Right ventricle myocardium superior (tissue), 1 donor: Measurements from ENCODE around the gene KMT2B. TPM values are rescaled to one million over a fixed set of nuclear protein-coding genes. Genes with fewer than 3 reads are reported as not detected.

Experiments
- ATAC-seq: fragments of 200-7000 bp; cut with Tn5 transposase; one replicate; pipeline ENCODE4 v1.9.1; 2020; ENCODE audit warnings: mild to moderate bottlenecking; ENCODE audit not compliant: poor library complexity
- DNase-seq: peaks from one replicate; pipeline ENCODE4 v3.0.0-alpha.2; 2020
- intact Hi-C: fragments of 100-400 bp; cut with DNase I; formaldehyde crosslinking; loops from one replicate; pipeline ENCODE4 v1.11.2; 2022
- total RNA-seq: library from RNA; stranded (reverse); fragmentation: NEBNext Ultra II Directional; extraction: Animal tissue kit (Norgen Biotek cat#: 25700); gene quantifications from one replicate; pipeline ENCODE4 v1.2.1, GENCODE V29; 2021
- donor health status: DM: no; HTN: yes; CAD: no; lungs with severe emphysema.

Gene KMT2B
- total RNA-seq, 1 donor from 2014 or later, result 16.3 TPM

DNA sequence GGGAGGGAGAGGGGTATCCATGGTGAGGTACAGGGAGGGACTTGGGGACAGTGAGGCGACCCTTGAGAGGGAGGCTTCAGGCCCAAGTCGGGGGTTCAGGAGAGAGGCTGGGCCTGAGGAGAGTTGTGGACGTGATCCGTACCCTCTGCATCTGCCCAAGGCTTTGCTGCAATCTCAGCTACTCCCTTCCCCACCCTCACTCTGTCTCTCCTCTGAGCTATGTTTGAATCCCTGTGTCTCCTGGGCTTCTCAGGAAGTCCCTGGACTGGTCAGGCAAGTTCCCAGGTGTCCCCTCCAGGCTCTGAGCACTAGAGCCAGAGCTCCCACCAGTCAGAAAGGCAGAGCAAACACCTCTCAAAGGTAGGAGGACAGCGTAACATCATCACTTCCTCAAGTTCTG is 32.4 kb downstream of the KMT2B start:
- intact Hi-C loops, result no loop called here
- DNase-seq (no peak), ATAC-seq (no peak)

DNA sequence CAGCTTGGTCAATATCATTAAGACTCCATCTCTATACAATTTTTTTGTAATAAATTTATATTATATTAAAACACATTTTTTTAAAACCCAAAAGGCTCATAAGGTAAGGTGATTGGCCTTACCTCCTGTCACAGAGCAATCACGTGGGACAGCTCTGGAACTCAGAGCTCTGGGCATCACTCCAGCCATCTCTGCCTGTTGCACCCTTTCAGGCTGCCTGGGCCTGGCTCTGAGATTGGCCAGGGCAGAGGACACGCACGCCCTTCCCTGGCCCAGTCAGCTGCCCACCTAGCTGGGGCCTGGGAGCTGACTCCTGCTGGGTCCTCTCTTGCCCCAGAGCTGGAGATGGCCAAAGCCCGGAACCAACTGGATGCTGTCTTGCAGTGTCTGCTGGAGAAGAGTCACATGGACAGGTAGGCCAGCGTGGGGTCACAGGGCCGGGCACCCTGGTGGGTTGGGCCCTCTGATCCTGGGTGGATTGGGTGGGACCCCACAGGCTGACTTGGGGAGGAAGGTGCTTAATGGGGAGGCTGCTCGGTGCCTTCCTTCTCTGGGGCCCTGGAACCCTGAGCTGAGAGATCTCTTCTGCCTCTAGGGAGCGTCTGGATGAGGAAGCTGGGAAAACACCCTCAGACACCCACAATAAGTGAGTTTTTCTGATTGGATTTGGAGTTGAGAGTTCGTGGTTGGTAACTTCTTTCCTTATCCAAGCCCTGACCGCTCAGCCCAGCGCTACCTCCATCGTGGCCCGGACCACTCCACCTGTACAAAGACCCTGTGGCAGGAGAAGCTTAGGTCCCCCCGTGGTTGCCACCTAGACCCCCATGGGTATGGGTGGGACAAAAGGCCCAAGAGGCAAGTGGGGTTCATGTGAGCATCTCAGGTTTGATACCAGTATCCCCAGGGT is 34.3 kb downstream of the KMT2B start:
- ATAC-seq, result no peak
- intact Hi-C loops, result no loop called here
- peak; percentile 47 for DNase-seq

DNA sequence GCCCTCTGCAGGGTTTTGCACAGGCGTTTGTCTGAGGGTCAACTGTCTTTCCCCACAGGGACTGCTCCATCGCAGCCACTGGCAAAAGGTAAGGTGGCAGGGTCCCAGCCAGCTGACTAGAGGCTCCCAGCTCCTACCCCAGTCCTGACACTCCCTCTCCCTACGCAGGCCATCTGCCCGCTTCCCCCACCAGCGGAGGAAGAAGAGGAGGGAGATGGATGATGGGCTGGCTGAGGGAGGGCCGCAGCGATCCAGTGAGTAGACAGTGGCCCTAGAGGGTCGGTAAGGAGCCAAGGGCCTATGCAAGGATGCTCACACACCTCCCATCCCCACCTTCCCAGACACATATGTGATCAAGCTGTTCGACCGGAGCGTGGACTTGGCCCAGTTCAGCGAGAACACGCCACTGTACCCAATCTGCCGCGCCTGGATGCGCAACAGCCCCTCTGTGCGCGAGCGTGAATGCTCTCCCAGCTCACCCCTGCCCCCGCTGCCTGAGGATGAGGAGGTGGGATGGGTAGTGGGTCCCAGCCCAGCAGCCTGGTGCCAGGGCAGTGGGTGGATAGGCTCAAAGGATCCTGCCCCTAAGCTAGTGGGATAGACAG is 35.0 kb downstream of the KMT2B start:
- intact Hi-C loops, result no loop called here
- DNase-seq (peak; percentile 48), ATAC-seq (no peak)

DNA sequence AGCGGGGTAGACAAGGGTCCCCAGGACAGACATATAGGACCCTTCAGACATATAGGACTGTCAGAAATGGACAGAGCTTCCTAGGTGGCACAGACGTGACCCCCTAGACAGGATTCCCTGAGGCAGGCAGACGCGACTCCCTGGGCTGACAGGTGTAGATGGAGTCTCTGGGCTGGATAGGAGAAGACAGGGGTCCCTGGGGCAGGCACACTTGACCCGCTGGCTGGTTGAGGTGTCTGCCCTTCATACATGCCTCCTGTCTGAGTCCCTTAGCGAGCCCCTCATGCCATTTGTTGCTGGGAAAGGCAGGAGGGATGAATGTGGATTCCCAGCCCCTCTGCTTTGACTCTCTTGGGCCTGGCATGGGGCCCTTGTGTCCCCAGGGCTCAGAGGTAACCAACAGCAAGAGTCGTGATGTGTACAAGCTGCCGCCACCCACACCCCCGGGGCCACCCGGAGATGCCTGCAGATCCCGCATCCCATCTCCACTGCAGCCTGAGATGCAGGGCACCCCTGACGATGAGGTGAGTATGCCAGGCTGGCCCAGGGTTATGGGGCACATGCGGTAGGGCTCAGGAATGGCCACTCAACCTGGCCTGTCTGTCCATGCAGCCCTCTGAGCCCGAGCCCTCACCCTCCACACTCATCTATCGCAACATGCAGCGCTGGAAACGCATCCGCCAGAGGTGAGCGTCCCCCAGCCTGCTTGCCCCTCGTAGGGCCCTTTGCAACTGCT is 36.0 kb downstream of the KMT2B start:
- intact Hi-C loops, result no loop called here
- DNase-seq, result peak; percentile 51
- no peak for ATAC-seq

DNA sequence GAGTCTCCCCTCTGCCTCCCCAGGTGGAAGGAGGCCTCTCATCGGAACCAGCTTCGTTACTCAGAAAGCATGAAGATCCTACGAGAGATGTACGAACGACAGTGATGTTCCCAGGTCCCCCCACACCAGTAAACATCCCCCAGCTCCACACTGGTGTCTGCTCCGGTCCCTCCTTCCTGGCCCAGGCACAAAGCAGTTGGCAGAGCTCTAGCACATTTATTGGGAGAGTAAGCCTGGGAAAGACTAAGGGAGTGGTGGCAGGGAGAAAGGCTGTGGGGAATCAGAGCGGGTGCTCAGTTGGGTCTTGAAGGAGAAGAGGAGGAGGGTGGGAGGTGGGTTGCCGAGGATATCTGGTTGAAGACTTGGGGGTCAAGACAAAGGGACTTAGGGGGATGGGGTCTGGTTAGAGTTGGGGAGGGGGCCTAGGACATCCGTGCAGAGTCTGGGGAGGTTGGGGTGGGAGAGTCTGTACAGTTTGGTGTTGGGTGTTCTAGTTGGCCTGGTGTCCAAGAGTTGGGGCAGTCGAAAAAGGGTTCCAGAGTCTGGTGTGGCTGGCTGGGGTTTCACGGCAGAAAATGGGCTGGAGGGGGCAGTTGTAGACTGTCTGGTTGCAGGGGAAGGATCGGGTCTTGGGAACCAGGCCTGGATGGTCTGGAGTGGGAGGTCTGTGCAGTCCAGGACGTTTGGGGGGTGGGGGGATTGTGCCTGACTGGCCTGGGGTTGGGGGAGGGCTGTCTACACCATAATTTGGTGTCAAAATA is 36.7 kb downstream of the KMT2B start:
- intact Hi-C loops, result loop anchor here (5.0 kb wide), 1 partner anchor 178 kb away; no protein-coding TSS in a partner anchor
- no peak for ATAC-seq
- peak; percentile 46 for DNase-seq

DNA sequence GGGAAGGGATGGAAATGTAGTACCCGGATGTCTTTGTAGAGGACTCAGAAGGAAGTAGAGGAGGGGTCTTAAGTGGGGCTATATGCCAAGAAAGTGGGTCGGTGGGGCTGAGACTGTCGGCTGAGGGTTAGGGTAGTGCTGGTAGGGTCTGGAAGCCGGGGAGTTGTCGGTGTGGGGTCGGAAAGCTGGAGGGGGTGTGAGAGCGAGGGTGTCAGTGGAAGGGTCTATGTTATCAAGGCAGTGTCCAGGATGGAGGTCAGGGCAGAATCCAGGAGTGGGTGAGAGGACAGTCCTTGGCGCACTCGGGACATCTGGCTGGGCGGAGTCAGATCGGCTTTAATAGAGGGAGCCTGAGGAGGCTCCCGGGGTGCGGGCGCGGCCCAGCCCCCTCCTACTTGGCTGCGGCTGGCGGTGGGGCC is 37.3 kb downstream of the KMT2B start:
- DNase-seq (no peak), ATAC-seq (no peak)
- intact Hi-C loops, result loop anchor here (5.0 kb wide), 1 partner anchor 177 kb away; no protein-coding TSS in a partner anchor

DNA sequence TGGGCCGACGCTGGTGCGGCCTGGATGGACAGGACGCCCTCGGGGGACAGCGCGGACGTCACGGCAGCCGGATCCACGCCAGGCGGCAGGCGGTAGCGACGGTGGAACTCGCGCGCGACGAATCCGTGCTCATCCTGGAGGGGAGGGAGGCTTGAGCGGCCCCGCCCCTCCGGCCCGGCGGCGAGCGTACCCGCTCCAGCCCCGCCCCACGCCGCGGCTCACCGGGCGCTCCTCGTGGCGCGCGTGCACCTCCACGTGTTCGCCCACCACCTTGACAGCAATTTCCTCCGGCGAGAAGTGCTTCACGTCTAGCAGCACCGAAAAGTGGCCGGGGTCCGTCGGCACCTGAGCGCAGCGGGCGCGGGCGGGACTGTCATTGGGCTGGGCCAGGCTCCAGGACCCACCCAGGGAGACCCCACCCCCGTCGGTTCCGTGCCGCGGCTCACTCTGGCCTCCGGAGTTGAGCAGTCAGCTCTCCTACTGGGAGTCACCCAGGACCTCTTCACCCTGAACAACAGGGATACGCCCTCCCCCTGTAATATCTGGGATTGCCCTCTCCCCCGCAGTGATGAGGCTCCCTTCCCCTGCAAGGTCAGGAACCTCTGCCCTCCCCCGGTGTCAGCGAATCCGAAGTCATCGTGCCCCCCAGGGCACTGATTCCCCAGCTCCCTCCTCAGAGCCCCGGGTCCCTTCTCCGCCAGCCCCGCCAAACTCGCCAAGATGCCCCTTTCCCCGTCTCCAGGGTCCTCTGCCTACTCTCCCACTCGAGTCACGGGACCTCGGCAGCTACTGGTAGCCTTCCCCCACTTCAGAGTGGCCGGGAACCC is 38.0 kb downstream of the KMT2B start:
- intact Hi-C loops, result loop anchor here (5.0 kb wide), 1 partner anchor 177 kb away; no protein-coding TSS in a partner anchor

DNA sequence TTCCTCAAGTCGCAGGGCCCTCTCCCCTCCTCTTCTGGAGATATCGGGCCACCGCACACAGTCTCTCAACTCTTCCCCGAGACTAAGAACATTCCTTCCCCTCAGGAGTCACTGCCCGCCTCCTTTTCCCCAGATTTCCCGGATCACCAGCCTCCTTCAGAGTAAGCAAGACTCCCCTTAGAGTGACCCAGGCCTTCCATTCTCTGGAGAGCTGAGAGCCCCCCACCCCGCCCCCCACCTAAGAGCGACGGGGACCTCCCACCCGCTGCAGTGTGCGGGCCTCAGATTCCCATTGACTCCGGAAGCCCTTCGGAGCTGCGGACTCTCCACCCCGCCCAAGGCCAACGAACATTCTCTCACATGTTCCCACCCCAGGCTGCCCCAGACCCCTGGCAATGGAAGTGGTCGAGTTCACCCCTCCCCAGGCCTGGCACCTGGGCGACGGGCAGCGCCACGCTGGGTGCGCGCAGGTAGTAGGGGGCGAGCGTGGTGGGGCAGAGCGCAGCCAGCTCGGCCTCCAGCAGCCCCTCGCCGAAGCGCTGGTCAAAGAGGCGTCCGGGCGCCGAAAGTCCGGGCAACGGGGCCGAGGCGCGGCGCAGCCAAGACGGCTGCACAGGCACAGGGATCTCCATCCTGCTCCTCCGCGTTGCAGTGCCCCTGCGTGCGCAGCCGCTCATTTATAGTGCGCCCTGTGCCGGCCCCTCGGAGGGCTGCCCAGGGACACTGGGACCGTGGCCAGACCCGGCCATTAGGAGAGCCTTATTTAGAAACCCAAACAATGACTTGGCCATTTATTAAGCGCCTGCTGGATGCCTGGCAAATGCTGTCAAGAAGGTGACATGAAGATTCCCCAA is 38.8 kb downstream of the KMT2B start, which contains the start of gene HSPB6:
Gene HSPB6, minus strand, starts transcription at position 653 of the 854 bp plus-strand sequence. Its CDS starts 21 bp downstream, at position 632.
- intact Hi-C loops, result loop anchor here (5.0 kb wide), 1 partner anchor 176 kb away; no protein-coding TSS in a partner anchor
- peak; percentile 88 for DNase-seq

More for the DNA sequence above, 38.0 kb downstream of the KMT2B start:
- DNase-seq (peak; percentile 94), ATAC-seq (peak; percentile 60)

DNA sequence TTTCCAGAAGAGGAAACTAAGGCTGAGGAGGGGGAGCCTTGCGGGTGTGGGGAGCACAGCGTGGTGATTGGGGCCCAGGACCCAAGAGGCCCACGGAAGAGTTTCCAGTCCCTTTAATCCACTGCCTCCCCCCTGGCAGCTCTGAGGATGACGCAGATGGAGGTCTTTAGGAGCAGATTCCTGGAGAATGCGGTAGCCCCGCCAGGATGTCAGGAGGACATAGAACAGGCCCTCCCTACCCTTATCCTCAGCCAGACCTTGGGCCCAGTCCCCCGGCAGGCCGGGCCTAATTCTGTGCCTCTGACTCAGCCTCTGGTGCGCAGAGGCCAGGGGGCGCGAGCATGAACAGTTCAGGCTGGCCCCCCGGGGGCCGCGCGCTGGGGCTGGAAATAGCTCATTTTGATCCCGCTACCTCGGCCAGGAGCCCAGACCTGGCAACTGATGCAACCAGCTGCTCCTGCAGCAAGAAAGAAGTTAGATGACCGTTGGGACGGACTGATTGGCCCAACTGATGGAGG is 39.5 kb downstream of the KMT2B start:
- peak; percentile 52 for ATAC-seq

More for the DNA sequence above, 38.8 kb downstream of the KMT2B start, which contains the start of gene HSPB6:
- peak; percentile 47 for ATAC-seq

DNA sequence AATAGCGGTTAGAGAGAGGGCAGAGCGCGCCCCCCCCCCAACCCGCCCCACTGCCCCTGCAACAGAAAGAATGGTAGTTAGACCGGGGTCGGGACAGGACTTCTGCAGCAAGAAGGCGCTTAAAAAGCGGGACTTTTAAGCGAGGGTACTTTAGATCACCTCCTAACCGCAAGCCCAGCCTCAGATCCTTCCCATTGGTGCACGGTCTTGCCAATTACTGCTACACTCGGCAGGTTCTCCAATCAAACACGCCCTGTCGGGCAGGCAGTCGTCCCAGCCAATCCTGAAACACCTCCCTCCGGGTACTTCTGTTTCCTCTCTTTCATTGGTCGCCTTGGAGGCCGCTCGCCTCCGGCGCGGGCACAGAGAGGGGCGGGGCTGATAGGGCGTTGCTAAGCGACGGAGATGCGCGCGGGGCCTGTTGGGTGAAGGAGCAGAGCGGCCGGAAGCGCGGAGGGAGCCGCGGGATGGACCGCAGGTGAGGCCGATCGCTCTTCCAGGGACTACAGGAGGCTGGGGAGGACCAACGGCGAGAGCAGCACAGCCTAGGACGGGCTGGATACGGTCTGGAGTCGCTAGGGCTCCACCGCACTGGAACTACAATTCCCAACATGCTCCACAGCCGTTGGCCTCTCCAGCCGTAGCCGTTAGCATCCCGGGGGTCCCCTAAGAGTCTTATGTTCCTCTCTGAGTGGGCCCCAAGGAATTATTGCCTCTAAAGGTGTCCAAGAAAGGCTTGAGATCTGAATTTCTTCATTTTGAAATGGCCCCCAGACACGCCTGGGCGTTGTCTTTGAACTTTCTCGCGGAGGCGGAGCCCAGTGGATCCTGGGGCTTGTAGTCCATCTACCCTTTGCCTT is 40.2 kb downstream of the KMT2B start, which contains the start of gene PROSER3:
Gene PROSER3, plus strand, starts transcription at position 428 of the 860 bp plus-strand sequence. Its CDS starts 40 bp downstream, at position 468.
- peak; percentile 76 for ATAC-seq
- peak; percentile 99 for DNase-seq
- intact Hi-C loops, result loop anchor here (5.0 kb wide), 1 partner anchor 174 kb away; no protein-coding TSS in a partner anchor

More for the DNA sequence above, 39.5 kb downstream of the KMT2B start:
- peak; percentile 94 for DNase-seq
- intact Hi-C loops, result loop anchor here (5.0 kb wide), 1 partner anchor 175 kb away; no protein-coding TSS in a partner anchor

DNA sequence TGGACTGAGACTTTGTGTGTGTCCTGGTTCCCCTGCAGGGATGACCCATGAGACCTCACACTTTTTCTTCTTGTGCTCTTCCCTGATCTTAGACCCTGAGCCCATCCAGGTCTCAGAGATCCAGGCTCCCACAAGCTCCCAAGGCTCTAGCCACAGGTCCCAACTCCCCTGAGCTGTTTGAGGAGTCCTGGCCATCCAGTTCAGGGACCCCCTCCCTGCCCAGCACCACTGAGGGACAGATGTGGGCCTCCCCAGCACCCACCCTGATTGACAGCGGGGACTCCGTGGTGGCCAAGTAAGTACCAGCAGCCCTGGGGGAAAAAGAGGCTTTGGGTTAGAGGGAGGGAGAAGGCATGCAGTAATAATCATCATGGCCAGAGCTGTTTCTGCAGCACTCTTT is 41.9 kb downstream of the KMT2B start:
- DNase-seq (peak; percentile 22), ATAC-seq (no peak)
- intact Hi-C loops, result loop anchor here (5.0 kb wide), 1 partner anchor 173 kb away; no protein-coding TSS in a partner anchor

DNA sequence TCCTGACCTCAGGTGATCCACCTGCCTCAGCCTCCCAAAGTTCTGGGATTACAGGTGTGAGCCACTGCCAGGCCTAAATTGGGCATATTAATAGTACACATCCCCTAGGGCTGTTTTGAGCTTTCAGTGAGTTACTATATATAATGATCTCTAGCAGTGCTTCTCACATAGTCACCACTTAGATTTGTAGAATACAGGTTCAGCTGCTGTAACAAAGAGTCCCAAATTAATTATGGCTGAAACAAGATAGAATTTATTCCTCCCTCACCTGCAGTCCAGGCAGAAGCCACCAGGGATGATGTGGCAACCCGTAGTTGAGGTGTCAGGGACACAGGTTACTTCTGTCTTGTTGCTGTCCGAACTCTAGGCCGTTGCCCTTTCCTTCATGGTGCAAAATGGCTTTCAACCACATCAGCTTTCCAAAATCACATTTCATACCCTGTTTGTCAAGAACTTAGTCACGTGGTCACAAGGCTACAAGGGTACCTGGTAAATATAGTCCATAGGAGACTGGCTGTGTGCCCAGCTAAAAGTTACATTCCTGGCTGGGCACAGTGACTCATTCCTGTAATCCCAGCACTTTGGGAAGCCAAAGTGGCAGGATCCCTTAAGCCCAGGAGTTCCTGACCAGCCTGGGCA is 43.0 kb downstream of the KMT2B start:
- DNase-seq (no peak), ATAC-seq (no peak)
- intact Hi-C loops, result no loop called here

DNA sequence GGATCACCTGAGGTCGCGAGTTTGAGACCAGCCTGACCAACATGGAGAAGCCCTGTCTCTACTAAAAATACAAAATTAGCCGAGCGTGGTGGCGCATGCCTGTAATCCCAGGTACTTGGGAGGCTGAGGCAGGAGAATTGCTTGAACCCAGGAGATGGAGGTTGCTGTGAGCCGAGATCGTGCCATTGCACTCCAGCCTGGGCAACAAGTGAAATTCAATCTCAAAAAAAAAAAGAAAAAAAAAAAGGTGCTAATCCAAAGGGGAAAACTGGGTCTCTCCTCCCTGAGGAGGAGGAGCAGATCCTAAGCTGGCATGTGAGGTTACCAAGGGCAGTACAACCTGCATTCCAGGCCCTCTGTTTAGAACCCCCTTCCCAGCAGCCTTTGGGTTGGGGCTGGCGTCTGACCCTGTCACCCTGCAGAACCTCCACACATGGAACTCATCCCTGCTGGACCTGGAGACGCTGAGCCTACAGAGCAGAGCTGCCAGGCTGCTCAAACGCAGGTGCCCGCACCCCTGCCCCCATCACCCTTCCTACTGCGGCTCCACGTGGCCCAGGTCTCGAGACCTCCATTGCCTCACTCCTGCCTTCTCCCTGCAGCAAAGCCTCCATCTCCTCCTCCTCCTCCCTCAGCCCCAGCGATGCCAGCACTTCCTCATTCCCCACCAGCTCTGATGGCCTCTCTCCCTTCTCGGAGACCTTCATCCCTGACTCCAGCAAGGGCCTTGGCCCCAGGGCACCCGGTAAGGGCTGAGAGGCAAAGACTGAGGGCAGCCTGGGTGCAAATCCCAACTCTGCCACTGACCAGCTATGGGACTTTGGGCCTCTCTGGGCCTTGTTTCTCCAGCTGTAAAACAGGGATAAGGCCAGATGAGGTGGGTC is 46.9 kb downstream of the KMT2B start:
- DNase-seq, result no peak
- intact Hi-C loops, result no loop called here

More for the DNA sequence above, 46.9 kb downstream of the KMT2B start:
- ATAC-seq, result no peak
